SU-DHL-6 (cell line): ENCODE results near the gene ESRRB.

Experiments
- H2AFZ ChIP-seq: fragments of 200-600 bp; sonication (generic); 2 replicates; pipeline ENCODE4 v1.6.1; 2014; ENCODE audit warnings: low read depth, mild to moderate bottlenecking, moderate library complexity, mixed read lengths, antibody characterized with exemption, low read length; ENCODE audit not compliant: severe bottlenecking
- H3F3A ChIP-seq: fragments of 200-600 bp; shearing (Covaris generic); 2 replicates; pipeline ENCODE4 v1.6.0; 2016; ENCODE audit warnings: antibody characterized with exemption, mild to moderate bottlenecking; ENCODE audit not compliant: insufficient read depth
- H3K27ac ChIP-seq: fragments of 200-600 bp; sonication (generic); 2 replicates; pipeline ENCODE4 v1.5.1; 2016; ENCODE audit warnings: low read depth, mild to moderate bottlenecking, low read length, moderate library complexity, mixed read lengths
- H3K27me3 ChIP-seq: fragments of 200-600 bp; sonication (generic), shearing (Covaris generic); 2 replicates; pipeline ENCODE4 v1.6.0; 2014; ENCODE audit warnings: mild to moderate bottlenecking, low read length
- H3K36me3 ChIP-seq: fragments of 200-600 bp; sonication (generic); 2 replicates; pipeline ENCODE4 v1.6.1; 2014; ENCODE audit warnings: mild to moderate bottlenecking, low read length, mixed read lengths
- H3K4me2 ChIP-seq: fragments of 300-600, 200-600 bp; shearing (Covaris generic), sonication (generic); 2 replicates; pipeline ENCODE4 v1.6.0; 2014; ENCODE audit warnings: low read length, low read depth, mild to moderate bottlenecking; ENCODE audit not compliant: poor library complexity, severe bottlenecking
- H3K4me3 ChIP-seq: fragments of 200-600 bp; sonication (generic); 2 replicates; pipeline ENCODE4 v1.5.1; 2014; ENCODE audit warnings: antibody characterized with exemption, low read length, mild to moderate bottlenecking, mixed read lengths; ENCODE audit not compliant: insufficient read depth, poor library complexity, severe bottlenecking
- H3K79me2 ChIP-seq: fragments of 200-600 bp; sonication (generic); 2 replicates; pipeline ENCODE4 v1.6.1; 2014; ENCODE audit warnings: mild to moderate bottlenecking, low read length, moderate library complexity; ENCODE audit not compliant: insufficient read depth
- H3K9ac ChIP-seq: fragments of 200-600 bp; sonication (generic); 2 replicates; pipeline ENCODE4 v1.7.0; 2014; ENCODE audit warnings: mild to moderate bottlenecking, low read length
- H3K9me2 ChIP-seq: fragments of 200-600 bp; sonication (generic); replicated peaks from 2 replicates; pipeline ENCODE4 v1.6.1; 2014; ENCODE audit warnings: low read length; ENCODE audit not compliant: insufficient read depth
- H3K9me3 ChIP-seq: fragments of 200-600 bp; sonication (generic); 2 replicates; pipeline ENCODE4 v1.6.1; 2014; ENCODE audit warnings: low read length, mixed read lengths; ENCODE audit not compliant: insufficient read depth
- H4K20me1 ChIP-seq: fragments of 200-600 bp; sonication (generic); 2 replicates; pipeline ENCODE4 v1.6.1; 2014; ENCODE audit warnings: low read depth, mild to moderate bottlenecking, antibody characterized with exemption, low read length, moderate library complexity, mixed read lengths
- EZH2phosphoT487 ChIP-seq: fragments of 200-600 bp; sonication (generic), shearing (Covaris generic); conservative IDR thresholded peaks from 2 replicates; pipeline ENCODE4 v1.6.1; 2018; ENCODE audit warnings: mild to moderate bottlenecking, antibody characterized with exemption, low read length, moderate library complexity, mixed read lengths
- TF ChIP-seq, protein P1 (sequence below): fragments of 200-600 bp; sonication (generic); IDR thresholded peaks from one replicate; pipeline ENCODE4 v1.5.1; 2017; ENCODE audit warnings: antibody characterized with exemption, mild to moderate bottlenecking, low read length, moderate library complexity; ENCODE audit not compliant: insufficient read depth, poor library complexity, severe bottlenecking

Gene ESRRB

DNA sequence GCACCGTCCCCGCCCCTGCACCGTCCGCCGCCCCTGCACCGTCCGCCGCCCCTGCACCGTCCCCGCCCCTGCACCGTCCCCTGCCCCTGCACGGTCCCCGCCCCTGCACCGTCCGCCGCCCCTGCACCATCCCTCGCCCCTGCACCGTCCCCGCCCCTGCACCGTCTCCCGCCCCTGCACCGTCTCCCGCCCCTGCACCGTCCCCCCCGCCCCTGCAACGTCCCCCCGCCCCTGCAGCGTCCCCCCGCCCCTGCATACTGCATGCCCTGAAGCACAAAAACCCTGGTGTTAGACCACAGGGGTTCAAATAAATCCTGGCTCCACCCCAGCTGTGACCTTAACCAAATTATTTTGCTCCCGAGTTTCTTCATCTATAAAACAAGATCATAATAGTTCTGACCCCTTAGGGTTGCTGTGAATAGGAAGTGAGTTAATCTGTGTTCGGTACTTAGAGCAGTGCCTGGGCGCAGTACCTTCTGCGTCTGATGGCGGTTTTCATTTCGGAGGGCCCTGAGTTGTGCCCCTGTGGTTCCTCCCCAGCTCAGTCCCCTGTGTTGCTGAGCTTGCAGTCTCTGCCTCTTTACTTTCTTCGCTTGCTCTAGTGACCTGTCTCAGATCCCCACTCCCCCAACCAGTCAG lies 38.1 kb downstream of the ESRRB start:
- no peaks in the 10 kb centered on the region for H3F3A ChIP-seq
- H3K9me3 ChIP-seq, result no peaks in the 10 kb centered on the region
- no peak overlapping the region for H3K9ac ChIP-seq
- H3K36me3 ChIP-seq, result no peaks in the 10 kb centered on the region
- no peak overlapping the region for H3K4me2 ChIP-seq
- H3K27me3 ChIP-seq, result no peaks in the 10 kb centered on the region
- no peak for TF ChIP-seq EZH2phosphoT487
- TF ChIP-seq, protein P1, sequence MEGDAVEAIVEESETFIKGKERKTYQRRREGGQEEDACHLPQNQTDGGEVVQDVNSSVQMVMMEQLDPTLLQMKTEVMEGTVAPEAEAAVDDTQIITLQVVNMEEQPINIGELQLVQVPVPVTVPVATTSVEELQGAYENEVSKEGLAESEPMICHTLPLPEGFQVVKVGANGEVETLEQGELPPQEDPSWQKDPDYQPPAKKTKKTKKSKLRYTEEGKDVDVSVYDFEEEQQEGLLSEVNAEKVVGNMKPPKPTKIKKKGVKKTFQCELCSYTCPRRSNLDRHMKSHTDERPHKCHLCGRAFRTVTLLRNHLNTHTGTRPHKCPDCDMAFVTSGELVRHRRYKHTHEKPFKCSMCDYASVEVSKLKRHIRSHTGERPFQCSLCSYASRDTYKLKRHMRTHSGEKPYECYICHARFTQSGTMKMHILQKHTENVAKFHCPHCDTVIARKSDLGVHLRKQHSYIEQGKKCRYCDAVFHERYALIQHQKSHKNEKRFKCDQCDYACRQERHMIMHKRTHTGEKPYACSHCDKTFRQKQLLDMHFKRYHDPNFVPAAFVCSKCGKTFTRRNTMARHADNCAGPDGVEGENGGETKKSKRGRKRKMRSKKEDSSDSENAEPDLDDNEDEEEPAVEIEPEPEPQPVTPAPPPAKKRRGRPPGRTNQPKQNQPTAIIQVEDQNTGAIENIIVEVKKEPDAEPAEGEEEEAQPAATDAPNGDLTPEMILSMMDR, result no peak
- no peaks in the 10 kb centered on the region for H3K79me2 ChIP-seq
- H3K4me3 ChIP-seq, result no peak overlapping the region
- H4K20me1 ChIP-seq, result no peaks in the 10 kb centered on the region
- H2AFZ ChIP-seq, result no peak overlapping the region
- no peak overlapping the region for H3K27ac ChIP-seq
- H3K9me2 ChIP-seq, result no peaks in the 10 kb centered on the region

DNA sequence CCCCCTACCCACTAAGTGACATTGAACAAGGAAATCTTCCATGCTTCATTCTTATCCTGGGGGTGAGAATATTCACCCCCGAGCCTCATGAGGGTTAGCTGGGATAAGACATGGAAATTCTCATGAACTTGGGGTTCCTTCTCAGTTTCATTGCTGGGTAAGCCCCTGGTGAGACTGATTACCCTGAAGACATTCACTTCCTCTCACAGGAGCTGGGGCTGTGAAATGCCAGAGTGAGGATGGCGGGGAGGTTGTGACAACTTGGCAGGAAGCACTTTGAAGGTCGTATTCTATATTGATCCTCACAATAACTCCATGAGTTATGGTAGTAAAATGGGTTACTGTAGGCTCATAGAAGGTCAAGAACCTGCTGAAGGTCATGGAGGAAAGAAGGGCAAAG lies 43.5 kb downstream of the ESRRB start:
- TF ChIP-seq, protein P1, result no peak
- TF ChIP-seq EZH2phosphoT487, result no peak
- no peaks in the 10 kb centered on the region for H3F3A ChIP-seq
- H3K9ac ChIP-seq, result no peak overlapping the region
- no peaks in the 10 kb centered on the region for H3K36me3 ChIP-seq
- no peak overlapping the region for H2AFZ ChIP-seq
- H3K4me3 ChIP-seq, result no peak overlapping the region
- H4K20me1 ChIP-seq, result no peaks in the 10 kb centered on the region
- no peaks in the 10 kb centered on the region for H3K79me2 ChIP-seq
- H3K9me2 ChIP-seq, result no peaks in the 10 kb centered on the region
- no peaks in the 10 kb centered on the region for H3K27me3 ChIP-seq
- H3K9me3 ChIP-seq, result no peaks in the 10 kb centered on the region
- no peak overlapping the region for H3K27ac ChIP-seq
- H3K4me2 ChIP-seq, result no peak overlapping the region

DNA sequence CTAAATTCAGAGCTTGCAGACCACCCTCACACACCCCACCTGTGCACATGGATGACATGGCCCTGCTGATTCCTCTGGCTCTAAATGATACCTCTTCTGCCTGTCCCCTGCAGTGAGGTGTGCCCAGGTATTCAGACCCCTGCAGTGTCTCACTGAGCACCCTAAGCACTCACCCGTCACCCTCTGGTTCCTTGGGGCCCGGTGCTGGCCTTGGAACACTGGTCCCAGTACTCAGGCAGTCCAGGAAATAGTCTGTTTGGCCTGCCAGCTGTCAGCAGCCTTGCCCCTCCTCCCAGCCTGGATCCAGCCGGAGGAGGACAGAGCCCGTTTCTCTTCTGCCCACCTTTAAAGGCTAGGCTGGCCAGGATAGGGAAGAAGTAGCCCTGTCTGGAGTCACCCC lies 44.9 kb downstream of the ESRRB start:
- H4K20me1 ChIP-seq, result no peaks in the 10 kb centered on the region
- no peak for TF ChIP-seq EZH2phosphoT487
- TF ChIP-seq, protein P1, result no peak
- no peaks in the 10 kb centered on the region for H3K9me2 ChIP-seq
- no peak overlapping the region for H3K4me2 ChIP-seq
- no peaks in the 10 kb centered on the region for H3K36me3 ChIP-seq
- no peak overlapping the region for H3K9ac ChIP-seq
- H3F3A ChIP-seq, result no peaks in the 10 kb centered on the region
- no peak overlapping the region for H2AFZ ChIP-seq
- no peaks in the 10 kb centered on the region for H3K79me2 ChIP-seq
- no peaks in the 10 kb centered on the region for H3K27me3 ChIP-seq
- no peak overlapping the region for H3K27ac ChIP-seq
- no peak overlapping the region for H3K4me3 ChIP-seq
- H3K9me3 ChIP-seq, result no peaks in the 10 kb centered on the region
